Activated naive CD4-positive, alpha-beta T cell treated with anti-CD3 and anti-CD28 coated beads, Interleukin-2, amount 10 ng/mL, durations not matched to agents 5 hours and 36 hours (primary cell): Measurements from ENCODE around the gene SLAIN2. TPM values are rescaled to one million over a fixed set of nuclear protein-coding genes. Genes with fewer than 3 reads are reported as not detected.

Source experiments
- total RNA-seq, 2 experiments: library from RNA; stranded (reverse); gene quantifications; one replicate each; pipeline ENCODE4 v1.2.3, GENCODE V29; 2021

The SLAIN2 gene
- total RNA-seq = 10 to 100 TPM; 53.4 to 58.6 TPM

DNA sequence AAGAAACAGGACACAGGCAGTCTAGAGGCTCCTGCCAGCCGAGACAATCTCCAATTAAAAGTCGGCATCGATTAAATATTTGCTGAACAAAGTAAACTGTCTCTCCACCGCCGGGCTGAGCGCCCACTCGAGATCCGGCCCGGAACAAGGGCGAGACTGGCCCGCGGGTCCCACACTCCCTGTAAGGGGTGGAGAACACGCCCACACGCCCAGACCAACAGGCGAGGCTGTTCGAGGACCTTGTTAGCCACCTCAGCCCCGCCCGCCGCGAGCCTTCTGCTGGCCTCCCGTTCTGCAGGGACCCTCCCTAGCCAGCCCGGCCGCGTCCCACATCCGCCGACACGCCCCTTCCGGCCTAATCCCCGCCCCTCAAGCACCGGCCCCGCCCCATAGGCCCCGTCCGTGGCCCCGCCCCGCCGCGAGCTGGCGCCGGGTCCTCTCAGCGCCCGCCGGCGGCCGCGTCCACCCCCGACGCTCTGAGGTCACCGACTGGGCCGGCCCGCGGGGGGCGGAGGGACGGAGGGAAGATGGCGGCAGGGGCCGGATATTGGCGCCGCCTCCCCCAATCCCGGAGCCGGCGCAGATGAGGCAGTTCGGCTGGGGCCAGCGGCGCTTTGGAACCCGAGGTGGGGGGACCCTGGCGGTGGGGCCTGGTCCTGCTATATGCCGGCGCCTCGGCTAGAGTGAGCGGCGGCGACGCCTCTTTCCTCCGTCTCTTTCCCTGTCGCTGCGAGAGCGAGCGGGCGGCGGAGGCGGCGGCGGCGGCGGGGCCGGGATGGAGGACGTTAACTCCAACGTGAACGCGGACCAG is at the start of gene SLAIN2:
TSS of gene SLAIN2 (plus strand) at position 565 of the 811 bp plus-strand sequence. CDS start at position 776, 211 bp downstream.

Other genes with a start within 250 kb of the SLAIN2 start
- gene TXK, start 207.3 kb upstream of the SLAIN2 start, total RNA-seq = 10 to 100 TPM; 65.6 to 69.0 TPM
- gene TEC, start 71.7 kb upstream of the SLAIN2 start, total RNA-seq = 1 to 10 TPM; 1.7 to 1.8 TPM
- not detected for gene SLC10A4, start 141.8 kb downstream of the SLAIN2 start, total RNA-seq
- not detected for gene ZAR1, start 148.7 kb downstream of the SLAIN2 start, total RNA-seq